Tibial artery (tissue), 4 donors: ENCODE measurements around the gene IMMP2L.

Experiments used
- DNase-seq, 2 donors: peaks; one replicate each; pipeline ENCODE4 v3.0.0-alpha.2; 2019
- H3K27ac ChIP-seq, 2 donors: fragments of 200-600 bp; sonication (generic) in 1 of 2; 1 replicate in 1 of 2; 2 replicates in 1 of 2; pipeline ENCODE4 v1.5.1; 2018 to 2019; ENCODE audit warnings: mild to moderate bottlenecking in 1 of 2
- H3K27me3 ChIP-seq, 2 donors: fragments of 200-600 bp; sonication (generic) in 1 of 2; one replicate each; pipeline versions ENCODE4 v1.5.1 to v1.6.0; 2016 to 2019
- H3K36me3 ChIP-seq, 3 donors: fragments of 200-600 bp; sonication (generic) in 2 of 3; one replicate each; pipeline ENCODE4 v1.5.1; 2016 to 2019; ENCODE audit warnings: mild to moderate bottlenecking in 2 of 3
- H3K4me1 ChIP-seq, 4 donors: fragments of 200-600 bp; sonication (generic) in 2 of 4; 1 replicate in 3 of 4; 2 replicates in 1 of 4; pipeline ENCODE4 v1.5.1; 2016 to 2019
- H3K4me3 ChIP-seq, 2 donors: fragments of 200-600 bp; sonication (generic) in 1 of 2; 1 replicate in 1 of 2; 2 replicates in 1 of 2; pipeline ENCODE4 v1.5.1; 2018 to 2019; ENCODE audit warnings: mild to moderate bottlenecking in 2 of 2
- H3K9me3 ChIP-seq, 3 donors: fragments of 200-600 bp; sonication (generic) in 1 of 3; one replicate each; pipeline ENCODE4 v1.5.1; 2016 to 2019
- CTCF ChIP-seq, 2 experiments: fragments of 200-600 bp in 1 of 2; fragments of 450-650 bp in 1 of 2; IDR thresholded peaks; one replicate each; pipeline ENCODE4 v1.5.1; 2017 to 2019; ENCODE audit warnings: antibody characterized with exemption in 2 of 2, mild to moderate bottlenecking in 1 of 2, moderate library complexity in 1 of 2
- intact Hi-C: fragments of 100-400 bp; cut with DNase I; formaldehyde crosslinking; loops from one replicate; pipeline ENCODE4 v1.15.0; 2023; ENCODE audit warnings: low total_unique reads

IMMP2L gene

DNA sequence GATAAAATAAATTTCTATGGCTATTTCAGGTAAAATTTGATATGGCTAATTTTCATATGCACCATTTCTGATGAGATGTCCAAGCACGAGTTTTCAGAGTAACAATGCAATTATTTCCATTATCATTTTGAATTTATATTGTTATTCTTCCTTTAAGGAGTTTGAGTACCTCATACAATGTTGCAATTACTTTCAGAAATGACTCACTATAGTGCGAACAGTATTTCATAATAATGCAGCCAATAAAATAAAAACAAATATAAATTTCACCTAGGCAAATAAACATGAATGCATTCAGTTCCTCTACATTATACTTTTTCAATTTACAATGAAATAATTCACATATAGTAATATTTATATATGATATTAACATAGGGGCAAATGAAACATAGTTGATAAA is 550.1 kb downstream of the IMMP2L start:
- TF ChIP-seq CTCF (IDR thresholded peaks at IDR 0.05) = no peak
- Histone ChIP-seq H3K9me3 (no peaks in the 10 kb centered on the region), H3K27ac (no peak overlapping the region), H3K4me3 (no peak overlapping the region), H3K36me3 (no peaks in the 10 kb centered on the region), H3K27me3 (no peaks in the 10 kb centered on the region), H3K4me1 (peaks cover 0 to 5% (median 2%) of the 10 kb centered on the region in 4 donors)
- intact Hi-C loops = no loop called here
- DNase-seq = no peak

GRCh38 chr7:111011520-111011919 is 550.8 kb downstream of the IMMP2L start:
- intact Hi-C loops = no loop called here
- Histone ChIP-seq H3K4me1 (peaks cover 0 to 5% (median 2%) of the 10 kb centered on the region in 4 donors), H3K36me3 (no peaks in the 10 kb centered on the region), H3K27ac (no peak overlapping the region), H3K27me3 (no peaks in the 10 kb centered on the region), H3K4me3 (no peak overlapping the region), H3K9me3 (no peaks in the 10 kb centered on the region)
- TF ChIP-seq CTCF (IDR thresholded peaks at IDR 0.05) = no peak
- DNase-seq = no peak

DNA sequence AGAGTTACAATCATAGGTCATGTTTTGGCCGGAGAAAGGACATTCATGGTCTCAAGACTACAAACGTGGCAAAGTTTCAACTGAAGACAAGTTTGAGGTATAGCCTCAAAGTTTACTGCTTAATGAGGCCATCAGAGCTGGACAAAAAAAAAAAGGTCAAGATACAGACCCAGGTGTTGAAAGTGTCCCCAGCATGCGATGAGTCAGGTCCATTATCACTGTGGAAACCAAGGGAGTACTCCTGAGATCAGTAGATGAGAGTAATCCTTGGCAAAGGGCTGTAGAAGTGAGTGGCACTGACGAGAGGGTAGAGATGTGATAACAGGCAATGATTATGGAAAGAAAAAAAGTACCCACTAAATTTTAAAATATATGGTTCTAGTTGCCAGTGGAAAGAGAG is 551.5 kb downstream of the IMMP2L start:
- Histone ChIP-seq H3K4me1 (peaks cover 0 to 5% (median 2%) of the 10 kb centered on the region in 4 donors), H3K36me3 (no peaks in the 10 kb centered on the region), H3K27ac (no peak overlapping the region), H3K27me3 (no peaks in the 10 kb centered on the region), H3K9me3 (no peaks in the 10 kb centered on the region), H3K4me3 (no peak overlapping the region)
- intact Hi-C loops = no loop called here
- no peak for DNase-seq
- TF ChIP-seq CTCF (IDR thresholded peaks at IDR 0.05) = no peak

DNA sequence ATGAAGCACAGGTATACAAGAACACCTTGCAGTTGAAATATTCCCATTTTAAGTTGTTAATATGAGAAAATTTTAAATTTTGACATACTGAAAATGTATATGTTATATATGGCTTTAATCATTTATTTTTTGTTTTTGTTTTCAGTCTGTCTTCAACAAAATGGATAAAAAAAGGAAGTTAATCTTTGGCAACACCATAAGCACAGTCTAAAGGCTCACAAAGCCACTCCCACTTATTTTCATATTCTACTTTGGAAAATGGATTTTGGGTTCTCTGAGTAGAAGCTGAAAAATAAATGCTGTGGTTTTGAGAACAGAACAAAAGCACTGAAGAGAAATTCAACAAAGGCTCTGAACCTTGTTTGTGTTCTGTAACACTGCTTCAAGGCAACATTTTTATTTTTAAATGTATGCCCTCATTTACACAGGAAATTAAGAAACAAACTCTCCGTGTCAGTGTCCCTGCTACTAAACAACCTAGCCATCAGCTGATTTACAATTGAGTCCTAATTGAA is 552.7 kb downstream of the IMMP2L start:
- H3K36me3 ChIP-seq = no peaks in the 10 kb centered on the region
- intact Hi-C loops = no loop called here
- no peaks in the 10 kb centered on the region for H3K9me3 ChIP-seq
- no peak for TF ChIP-seq CTCF (IDR thresholded peaks at IDR 0.05)
- no peak for DNase-seq
- H3K27me3 ChIP-seq = no peaks in the 10 kb centered on the region
- H3K4me1 ChIP-seq = peaks cover 0 to 5% (median 2%) of the 10 kb centered on the region in 4 donors
- H3K27ac ChIP-seq = no peak overlapping the region
- no peak overlapping the region for H3K4me3 ChIP-seq

GRCh38 chr7:111006691-111007090 is 555.6 kb downstream of the IMMP2L start:
- Histone ChIP-seq H3K4me1 (no peaks in the 10 kb centered on the region), H3K27ac (no peak overlapping the region), H3K4me3 (no peak overlapping the region), H3K9me3 (no peaks in the 10 kb centered on the region), H3K36me3 (no peaks in the 10 kb centered on the region), H3K27me3 (no peaks in the 10 kb centered on the region)
- intact Hi-C loops = no loop called here
- TF ChIP-seq CTCF (IDR thresholded peaks at IDR 0.05) = no peak
- DNase-seq = no peak

DNA sequence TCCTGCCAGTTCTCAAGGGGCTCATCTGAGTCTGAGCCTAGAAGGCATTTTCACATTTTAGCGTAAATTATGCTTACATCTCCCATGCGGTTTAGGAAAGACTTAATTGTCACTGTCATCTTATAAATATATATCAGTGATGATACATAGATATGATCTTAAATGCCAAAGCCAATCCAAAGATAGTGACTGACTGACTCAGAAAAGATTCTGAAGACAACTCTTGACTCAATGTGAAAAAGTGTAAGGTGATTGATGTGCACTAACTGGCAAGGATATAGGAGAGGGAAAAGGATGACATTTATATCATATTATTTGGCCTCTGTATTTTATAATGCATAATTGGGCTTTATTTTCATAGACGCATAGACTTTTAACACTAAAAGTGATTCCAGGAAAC is 556.3 kb downstream of the IMMP2L start:
- Histone ChIP-seq H3K9me3 (no peaks in the 10 kb centered on the region), H3K4me1 (no peaks in the 10 kb centered on the region), H3K36me3 (no peaks in the 10 kb centered on the region), H3K27ac (no peak overlapping the region), H3K4me3 (no peak overlapping the region), H3K27me3 (no peaks in the 10 kb centered on the region)
- intact Hi-C loops = no loop called here
- TF ChIP-seq CTCF (IDR thresholded peaks at IDR 0.05) = no peak
- no peak for DNase-seq
